Stimulated activated CD8-positive, alpha-beta memory T cell treated with anti-CD3 and anti-CD28 coated beads, Interleukin-7, amount 100 ng/mL, for 24 hours (primary cell): ENCODE measurements around the gene CCDC54.

Source experiments
- DNase-seq: peaks from one replicate; pipeline ENCODE4 v3.0.0-alpha.2; 2020; ENCODE audit warnings: low read depth

CCDC54 gene

DNA sequence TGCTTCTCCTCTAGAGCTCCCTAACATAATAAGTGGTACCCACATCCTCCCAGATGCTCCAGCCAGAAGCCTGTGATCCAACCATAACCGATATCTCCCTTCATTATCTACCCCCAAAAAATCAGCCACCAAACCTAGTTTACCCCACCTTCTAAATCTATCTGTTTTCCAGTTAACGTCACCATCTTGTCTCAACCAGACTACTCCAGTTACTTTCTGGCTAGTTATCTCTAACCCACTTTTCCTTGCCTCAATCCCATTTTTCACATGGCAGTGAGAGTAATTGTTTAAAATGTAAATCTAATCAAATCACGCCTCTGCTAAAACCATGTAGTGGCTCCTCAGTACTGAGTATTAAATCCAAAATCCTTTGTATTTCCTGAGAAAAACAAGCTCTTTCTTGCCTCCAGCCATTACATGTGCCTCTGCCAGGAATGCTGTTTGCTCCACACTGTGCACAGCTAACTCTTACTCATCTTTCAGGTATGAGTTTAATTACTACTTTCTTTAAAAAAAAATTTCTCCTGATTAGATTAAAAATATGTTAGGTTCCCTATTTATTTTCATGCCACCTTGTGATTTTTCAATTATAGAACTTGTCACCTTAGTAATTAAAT, 15.4 kb downstream of the CCDC54 start:
- no peak for DNase-seq

DNA sequence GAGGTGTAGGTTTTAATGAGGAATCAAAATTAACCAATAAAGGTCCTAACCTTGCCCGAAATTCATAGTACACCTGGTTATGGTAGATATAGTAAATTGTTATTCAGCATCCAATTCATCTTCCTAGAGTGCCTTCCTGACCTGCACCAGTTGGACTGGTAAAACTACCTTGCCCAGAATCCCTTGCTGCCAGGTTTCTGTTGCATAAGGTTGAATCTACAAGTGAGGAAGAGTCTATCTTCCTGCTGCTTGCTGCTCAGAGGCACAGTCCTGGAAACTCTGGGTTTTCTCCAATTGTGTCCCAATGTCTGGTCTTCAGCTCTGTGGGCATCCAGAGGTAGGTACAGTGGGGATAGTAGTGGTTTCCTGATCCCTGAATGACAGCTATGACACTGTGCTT, 17.3 kb downstream of the CCDC54 start:
- DNase-seq = no peak

DNA sequence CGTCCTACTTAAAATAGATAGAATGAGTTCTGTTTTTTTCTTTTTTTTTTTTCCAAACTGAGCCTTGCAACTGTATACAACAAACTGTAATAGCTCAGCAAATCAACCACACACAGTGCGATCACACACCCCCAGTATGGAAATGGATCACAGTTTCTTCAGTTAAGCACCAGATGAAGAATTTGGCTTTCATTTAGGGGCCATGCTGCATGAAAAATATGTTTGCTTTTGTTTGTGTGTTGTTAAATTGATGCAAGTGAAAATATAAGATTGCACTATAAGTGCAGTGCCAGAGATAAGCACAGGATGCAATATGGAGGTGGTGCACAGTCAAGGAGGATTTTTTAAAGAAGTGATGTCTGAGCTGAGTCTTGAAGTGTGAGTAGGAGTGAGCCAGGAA, 17.8 kb downstream of the CCDC54 start:
- DNase-seq = no peak

DNA sequence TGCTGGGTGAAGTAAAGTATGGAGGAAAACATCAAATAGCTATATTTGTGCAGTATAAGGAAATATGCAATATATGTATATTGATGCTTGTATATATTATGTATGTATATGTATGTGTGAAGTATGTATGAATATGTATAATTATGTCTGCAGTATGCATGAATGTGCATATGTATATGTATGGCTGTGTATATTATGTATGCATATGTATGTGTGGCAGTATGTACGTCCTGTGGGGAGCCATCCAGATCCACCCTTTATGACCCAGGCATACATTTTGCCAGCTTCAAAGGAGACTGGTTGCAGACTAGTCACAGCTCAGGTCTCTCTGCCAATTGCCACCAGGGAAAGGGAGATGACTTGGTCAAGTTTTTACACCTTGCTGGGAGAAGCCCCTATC, 24.1 kb downstream of the CCDC54 start:
- no peak for DNase-seq

DNA sequence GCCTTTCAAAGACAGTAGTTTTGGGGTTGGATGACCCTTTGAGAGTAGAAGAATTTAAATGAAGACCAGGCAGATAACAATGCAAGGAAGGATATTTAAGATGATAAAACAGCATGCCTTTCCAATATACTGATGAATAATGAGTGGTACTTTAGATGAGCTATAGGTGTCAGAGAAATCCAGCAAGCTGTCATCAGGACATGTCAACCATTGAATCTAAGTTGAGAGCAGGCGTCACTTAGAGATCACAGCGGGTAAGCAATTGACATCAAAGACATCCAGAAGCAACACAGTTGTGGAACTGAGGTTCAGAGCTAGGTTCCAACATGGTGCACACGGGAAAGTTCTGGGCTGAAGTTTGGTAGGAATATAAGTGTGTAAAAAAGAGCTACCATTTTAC, 25.0 kb downstream of the CCDC54 start:
- DNase-seq = no peak

DNA sequence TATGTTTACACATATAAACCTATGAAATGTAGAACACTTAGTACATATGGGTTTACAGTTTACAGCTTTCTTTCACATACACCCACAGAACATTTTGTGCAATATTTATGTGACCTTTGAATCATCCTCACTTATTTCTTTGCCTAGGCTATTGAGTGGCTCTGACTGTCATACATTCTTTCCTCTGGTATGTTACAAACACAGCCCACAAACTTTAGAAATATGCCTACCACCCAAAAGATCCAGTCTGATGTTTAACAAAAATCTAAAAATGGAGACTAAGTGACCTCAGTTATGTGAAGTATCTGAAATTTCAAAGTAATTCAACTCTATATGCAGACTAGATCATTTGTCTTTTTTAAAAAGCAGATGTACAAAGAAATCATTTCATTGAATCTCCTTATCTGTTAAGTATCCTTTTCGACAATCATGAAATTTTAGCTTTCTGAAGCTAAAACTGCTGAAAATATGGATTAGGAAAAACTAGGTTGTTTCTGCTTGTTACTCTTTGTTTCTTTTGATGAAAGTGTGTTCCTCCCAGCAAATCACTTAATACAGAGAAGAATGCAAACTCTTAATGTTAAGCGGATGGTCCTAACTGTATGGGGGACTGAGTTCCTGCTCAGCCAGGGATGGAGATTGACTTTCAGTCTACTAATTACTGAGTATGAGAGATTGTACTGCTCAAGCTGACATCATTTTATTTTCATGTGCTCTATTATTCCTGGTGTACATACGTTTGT, 27.7 kb downstream of the CCDC54 start:
- no peak for DNase-seq

DNA sequence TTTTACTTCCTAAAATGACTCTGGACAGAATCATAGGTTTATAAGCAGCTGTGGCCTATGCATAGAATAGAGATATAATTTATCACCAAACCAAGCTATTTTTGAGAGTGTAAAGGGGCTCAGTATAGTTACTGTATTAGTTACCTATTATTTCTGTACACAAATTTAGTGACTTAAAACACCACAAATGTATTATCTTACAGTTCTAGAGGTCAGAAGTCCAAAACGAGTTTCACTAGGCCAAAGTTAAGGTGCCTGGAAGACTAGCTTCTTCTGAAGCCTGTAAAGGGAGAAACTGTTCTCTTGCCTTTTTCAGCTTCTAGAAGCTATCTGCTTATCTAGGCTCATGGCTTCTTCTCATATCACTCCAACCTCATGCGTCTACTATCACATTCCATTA, 30.1 kb downstream of the CCDC54 start:
- DNase-seq = no peak

DNA sequence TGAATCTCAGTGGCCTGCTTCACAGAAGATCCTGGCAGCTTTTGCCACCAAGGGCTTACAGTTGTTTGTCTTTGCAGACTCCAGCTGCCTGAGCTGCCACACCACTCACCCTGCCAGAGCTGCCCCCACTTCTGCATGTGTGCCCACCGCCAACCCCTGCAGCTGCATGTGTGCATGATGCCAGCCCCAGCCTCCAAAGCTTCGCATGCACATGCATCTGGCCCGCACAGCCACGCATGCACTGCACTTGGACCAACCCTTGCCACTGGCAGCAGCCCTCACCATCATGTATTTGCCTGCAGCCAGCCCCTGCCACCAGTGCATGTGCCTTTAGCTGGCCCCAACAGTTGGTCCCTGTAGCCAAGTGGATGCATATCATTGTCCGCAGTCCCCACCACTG, 31.3 kb downstream of the CCDC54 start:
- no peak for DNase-seq

DNA sequence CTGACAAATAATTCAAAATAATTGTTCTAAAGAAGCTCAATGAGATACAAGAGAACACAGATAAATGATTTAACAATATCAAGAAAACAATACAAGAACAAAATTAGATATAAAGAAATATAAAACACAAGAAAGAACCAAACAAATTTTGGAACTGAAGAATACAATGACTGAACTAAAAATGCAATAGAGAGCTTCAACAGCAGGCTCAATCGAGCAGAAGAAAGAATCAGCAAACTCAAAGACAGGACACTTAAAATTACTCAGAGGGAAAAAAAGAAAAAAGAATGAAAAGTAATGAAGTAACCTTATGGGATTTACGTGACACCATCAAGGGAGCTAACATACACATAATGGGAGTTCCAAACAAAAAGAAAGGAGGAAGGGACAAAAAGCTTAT, 32.1 kb downstream of the CCDC54 start:
- DNase-seq = no peak

DNA sequence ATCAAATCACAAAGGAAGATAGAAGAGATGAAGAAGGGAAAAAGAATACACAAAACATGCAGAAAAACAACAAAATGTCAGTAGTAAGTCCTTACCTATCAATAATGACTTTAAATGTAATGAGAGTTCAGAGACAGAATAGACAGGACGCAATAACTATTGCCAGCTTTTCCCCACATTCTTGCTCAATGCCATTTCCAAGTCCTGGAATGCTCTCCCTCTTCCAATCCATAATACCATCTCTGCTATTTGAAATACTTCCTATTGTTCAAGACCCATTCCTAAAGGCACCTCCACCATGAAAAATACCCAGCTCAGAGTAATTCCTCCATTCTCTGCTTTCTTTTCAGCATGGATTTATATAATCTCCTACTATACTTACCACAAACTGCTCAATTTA, 33.4 kb downstream of the CCDC54 start:
- no peak for DNase-seq

DNA sequence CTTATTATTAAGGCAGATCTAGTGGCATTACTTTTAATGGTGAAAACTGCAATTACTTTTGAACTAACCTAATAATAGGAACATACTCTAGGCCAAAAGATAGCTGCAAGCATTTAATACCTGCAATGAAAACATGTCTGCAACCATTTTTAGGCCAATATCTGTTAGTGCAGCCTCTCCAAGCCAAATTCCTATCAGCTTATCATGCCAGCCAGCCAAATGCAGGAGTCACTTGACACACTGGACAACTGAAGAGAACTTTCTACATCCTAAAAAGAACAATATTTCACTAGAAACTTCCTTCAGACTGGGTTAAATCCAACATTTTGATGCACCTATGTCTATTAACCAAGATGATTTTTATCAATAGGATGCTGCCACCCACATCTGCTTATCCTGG, 33.8 kb downstream of the CCDC54 start:
- DNase-seq = no peak

DNA sequence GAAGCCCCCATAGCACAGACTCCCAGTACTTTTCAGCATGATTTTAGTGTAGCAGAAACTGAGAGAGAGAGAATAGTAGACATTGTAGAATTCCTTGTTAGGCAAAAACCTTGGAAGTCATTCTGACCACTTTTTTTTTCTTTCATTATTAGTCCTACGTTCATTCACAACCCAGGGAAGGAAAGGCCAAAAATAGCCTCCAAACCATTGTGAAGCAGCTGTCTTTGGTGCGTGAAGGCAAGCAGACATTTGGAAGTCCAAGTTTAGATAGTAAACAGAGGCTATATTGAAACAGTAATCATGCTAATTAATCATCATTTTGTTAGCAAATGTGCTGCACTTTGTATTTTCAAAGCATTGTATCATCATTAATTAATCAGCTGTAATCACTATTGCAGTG, 34.5 kb downstream of the CCDC54 start:
- DNase-seq = no peak

DNA sequence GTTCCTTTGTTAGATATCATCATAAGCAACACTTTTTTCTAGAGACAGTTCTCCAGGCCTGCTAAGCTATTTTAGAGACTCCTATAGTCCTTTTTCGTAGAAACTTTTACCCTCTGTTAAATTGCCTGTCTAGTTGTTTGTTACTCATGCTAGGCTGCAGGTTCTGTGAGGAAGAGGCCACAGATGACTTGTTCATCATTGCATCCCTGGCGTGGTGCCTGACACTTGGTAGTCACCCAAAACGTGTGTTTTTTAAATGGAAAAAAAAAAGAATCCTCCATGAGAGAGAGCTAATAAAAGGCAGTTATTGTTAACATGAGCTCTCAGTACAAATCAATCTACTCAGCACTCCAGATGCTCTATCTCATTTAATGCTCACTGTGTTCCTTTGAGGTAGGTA, 35.1 kb downstream of the CCDC54 start:
- DNase-seq = no peak

DNA sequence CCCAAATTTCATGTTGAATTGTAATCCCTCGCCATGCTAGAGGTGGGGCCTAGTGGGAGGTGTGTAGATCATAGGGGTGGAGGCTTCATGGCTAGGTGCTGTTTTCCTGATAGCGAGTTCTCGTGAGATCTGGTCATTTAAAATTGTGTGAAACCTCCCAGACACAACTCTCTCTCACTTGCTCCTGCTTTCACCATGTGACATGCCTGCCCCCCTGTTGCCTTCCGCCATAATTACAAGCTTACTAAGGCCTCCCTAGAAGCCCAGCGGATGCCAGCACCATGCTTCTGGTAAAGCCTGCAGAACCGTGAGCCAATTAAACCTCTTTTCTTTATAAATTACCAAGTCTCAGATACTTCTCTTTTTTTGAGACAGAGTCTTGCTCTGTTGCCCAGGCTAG, 36.0 kb downstream of the CCDC54 start:
- DNase-seq = no peak

DNA sequence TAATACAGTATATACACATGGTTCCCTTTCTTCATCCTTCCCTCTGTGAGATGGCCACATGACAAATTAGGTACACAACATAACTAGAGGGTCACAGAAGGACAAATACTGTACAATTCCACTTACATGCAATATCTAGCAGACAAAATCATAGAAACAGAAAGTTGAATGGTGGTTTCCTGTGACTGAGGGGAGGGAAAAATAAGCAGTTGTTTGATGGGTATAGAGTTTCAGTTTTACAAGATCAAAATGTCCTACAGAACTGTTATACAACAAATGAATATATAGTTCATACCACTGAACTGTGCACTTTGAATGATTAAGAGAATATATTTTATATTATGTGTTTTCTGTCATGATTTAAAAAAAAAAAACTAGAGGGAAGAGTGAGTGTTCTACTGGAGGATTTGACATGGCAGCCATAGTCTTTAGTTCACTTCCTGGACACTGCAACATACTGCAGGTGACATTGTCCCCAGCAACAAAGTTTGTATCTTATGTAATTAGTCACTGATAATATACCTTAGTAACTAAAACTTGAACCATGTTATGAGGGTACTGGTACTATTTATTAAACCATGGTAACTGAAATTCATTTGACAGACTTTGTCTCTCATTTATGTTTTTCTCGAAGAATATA, 37.2 kb downstream of the CCDC54 start:
- DNase-seq = no peak

DNA sequence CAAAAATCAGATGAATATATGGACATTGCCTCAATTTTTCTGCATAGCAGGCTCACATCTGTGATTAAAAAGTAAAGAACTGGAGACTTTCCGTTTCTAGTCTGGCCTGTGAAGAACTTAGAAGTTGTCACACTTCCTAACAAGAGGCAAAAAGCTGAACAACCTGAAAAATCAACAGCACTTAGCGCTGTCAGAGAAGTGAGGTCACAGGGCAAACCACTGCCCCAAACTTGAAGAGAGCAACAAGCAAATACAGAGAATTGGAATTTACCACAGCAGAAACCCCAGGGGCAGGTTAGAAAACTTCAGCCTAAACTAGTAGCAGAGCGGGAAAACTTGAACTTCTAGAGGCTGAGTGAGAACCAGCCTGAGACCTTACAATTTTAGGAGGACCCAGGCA, 38.9 kb downstream of the CCDC54 start:
- DNase-seq = no peak

DNA sequence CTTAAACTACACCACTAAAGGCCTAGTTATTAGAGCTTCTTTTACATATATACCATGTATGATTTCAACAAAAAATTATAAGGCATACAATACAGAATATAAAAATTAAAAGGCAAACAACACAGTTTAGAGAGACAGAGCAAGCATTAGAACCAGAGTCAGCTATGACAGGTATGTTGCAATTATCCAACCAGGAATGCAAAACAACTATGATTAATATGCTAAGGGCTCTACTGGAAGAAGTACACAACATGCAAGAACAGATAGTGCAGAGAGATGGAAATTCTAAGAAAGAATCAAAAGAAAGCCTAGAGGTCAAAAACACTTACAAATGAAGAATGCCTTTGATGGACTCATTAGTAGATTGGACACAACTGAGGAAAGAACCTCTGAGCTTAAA, 39.6 kb downstream of the CCDC54 start:
- DNase-seq = no peak

DNA sequence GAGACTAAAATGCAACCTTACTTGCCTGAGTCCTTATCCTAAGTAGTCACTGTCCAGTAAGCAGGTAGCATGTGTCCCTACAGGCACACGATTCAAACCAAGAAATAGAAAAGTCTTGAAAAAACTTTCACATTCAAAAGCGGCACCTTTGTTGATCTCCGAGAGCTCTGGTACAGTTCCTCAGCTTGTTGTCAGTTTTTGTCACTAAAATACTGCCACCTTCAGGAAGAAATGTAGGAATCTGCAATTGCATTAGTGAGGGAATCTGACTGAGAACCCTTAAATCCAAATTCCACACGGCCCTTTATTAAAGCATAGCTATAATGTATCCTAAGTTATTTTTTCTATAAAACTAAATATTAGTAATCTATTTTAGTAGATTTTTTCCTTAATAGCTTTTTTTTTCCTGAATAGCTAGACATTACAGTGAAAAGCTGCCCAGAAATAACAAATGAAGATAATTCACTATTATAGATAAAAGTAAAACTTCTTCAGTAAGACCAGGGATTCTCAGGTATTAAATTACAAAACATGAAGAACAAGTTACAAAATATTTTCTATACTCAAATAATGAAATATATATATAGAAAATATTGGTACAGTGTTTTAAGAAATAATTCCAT, 44.0 kb downstream of the CCDC54 start:
- DNase-seq = no peak

DNA sequence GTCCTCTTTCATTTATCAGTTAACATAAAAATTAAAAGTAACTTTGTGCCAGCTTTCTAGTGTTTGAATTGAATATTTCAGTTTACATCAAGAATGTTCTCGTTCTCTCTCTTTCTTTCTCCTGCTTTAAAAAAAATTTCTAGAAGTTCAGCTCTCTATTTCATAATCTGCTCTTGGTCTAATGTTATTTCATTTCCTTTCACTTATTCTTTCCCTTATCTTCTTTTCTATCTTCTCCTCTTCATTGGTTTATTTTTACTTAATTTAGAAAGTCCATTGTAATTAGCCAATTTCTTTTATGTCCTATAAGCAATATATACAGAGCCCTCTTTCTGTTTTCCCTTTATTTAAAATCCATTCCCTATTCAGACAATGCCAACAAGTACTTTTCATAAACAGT, 44.6 kb downstream of the CCDC54 start:
- DNase-seq = no peak

DNA sequence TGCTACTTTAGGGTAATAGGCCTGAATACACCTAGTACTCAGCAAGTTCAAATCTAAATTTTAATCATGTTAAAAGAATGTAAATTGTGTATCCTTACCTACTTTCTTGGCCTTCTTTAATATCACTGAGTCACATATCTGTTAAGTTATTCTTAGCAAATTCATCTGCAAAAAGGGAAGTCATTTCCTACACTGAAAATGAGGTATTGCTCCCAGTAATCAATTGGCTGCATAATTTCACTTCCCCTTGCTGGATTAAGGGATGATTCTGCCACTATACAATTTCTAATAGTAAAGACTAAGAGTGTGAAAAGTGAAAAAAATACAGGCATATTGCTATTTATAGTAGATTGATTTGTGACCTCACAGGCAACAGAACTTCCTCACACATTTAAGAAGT, 47.8 kb downstream of the CCDC54 start:
- no peak for DNase-seq

DNA sequence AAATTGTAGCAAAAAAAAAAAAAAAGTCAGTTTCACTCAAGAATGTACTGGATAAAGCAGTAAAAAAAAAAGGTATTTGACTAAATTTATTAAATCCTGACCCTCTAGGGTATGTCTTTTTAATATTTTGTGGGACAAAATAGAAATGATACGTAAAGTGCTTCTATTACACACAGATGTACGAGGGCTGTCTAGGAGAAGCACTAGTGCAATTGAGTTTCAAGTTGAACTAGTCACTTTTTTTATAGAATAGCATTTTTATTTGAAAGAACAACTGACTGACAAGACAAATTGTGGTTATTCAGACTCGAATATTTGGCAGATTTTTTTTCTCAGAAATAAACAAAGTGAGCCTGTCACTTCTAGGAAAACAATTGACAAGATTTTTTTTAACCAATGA, 49.0 kb downstream of the CCDC54 start:
- DNase-seq = no peak
